D721Med (cell line): ENCODE data around the gene SLC25A28.

ENCODE experiments used
- DNase-seq: peaks from one replicate; pipeline ENCODE4 v3.0.0; 2011; ENCODE audit warnings: low spot score; ENCODE audit not compliant: insufficient read length
- FAIRE-seq: peaks from 2 replicates; lab custom pipeline; 2011; peaks lifted over from hg19 to GRCh38; lab: Jason Lieb, UNC
- CTCF ChIP-seq: IDR thresholded peaks from 2 replicates; pipeline ENCODE4 v1.5.1; 2012; ENCODE audit warnings: mild to moderate bottlenecking, control low read depth; ENCODE audit not compliant: insufficient read depth; ENCODE audit errors: missing control alignments

SLC25A28 gene

GRCh38 chr10:99619851-99620710 lies at the start of gene SLC25A28:
Gene SLC25A28 (minus strand): TSS chr10:99620439. CDS start chr10:99620335, 104 bp downstream.
- FAIRE-seq (peak; percentile 53), DNase-seq (peak; percentile 65)
- no peak for TF ChIP-seq CTCF

- TF ChIP-seq CTCF, result no peak
- DNase-seq (no peak), FAIRE-seq (no peak)
Measured at GRCh38 chr10:99667108-99667751, 47.0 kb upstream of the SLC25A28 start.

GRCh38 chr10:99665304-99665703 lies 45.1 kb upstream of the SLC25A28 start:
- FAIRE-seq, result no peak
- TF ChIP-seq CTCF, result no peak
- no peak for DNase-seq

GRCh38 chr10:99661377-99661763 lies 41.1 kb upstream of the SLC25A28 start:
- FAIRE-seq (no peak), DNase-seq (no peak)
- no peak for TF ChIP-seq CTCF

- DNase-seq, result no peak
Measured at GRCh38 chr10:99660662-99661376, 40.6 kb upstream of the SLC25A28 start.

GRCh38 chr10:99659868-99660366 lies 39.7 kb upstream of the SLC25A28 start:
- FAIRE-seq (no peak), DNase-seq (no peak)
- no peak for TF ChIP-seq CTCF

More at GRCh38 chr10:99660662-99661376, 40.6 kb upstream of the SLC25A28 start:
- no peak for FAIRE-seq
- TF ChIP-seq CTCF, result no peak
